Measurements from ENCODE around the gene SGPP2.
A peak's percentile ranks its signal among the peaks of the same experiment; 100 is the strongest.
"Not testable (repeated sequence)": the region's sequence is repeated elsewhere in the genome, so short reads cannot be mapped to it uniquely, and the experiment has no call there.

Gene SGPP2, protein sequence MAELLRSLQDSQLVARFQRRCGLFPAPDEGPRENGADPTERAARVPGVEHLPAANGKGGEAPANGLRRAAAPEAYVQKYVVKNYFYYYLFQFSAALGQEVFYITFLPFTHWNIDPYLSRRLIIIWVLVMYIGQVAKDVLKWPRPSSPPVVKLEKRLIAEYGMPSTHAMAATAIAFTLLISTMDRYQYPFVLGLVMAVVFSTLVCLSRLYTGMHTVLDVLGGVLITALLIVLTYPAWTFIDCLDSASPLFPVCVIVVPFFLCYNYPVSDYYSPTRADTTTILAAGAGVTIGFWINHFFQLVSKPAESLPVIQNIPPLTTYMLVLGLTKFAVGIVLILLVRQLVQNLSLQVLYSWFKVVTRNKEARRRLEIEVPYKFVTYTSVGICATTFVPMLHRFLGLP

DNA sequence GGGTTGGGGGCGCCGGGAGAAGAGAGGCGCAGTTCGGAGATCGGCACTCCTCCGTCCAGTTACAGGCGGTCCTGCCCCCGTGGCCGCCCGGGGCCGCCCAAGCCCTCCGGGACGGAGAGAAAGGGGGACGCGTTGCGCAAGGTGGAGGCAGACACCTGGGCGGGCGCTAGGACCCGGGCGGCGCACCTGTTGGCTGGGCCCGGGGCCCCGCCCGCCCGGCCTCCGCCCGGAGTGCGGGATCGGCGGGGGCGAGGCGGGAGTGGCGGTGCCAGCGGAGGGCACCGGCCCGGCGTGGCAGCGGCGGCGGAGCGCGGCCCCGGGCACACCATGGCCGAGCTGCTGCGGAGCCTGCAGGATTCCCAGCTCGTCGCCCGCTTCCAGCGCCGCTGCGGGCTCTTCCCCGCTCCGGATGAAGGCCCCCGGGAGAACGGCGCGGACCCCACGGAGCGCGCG, at the start of gene SGPP2:
Gene SGPP2 (plus strand): TSS at position 268 of the 453 bp plus-strand sequence. CDS start 60 bp downstream, at position 328.
- DNase-seq: peak; percentile 41

DNA sequence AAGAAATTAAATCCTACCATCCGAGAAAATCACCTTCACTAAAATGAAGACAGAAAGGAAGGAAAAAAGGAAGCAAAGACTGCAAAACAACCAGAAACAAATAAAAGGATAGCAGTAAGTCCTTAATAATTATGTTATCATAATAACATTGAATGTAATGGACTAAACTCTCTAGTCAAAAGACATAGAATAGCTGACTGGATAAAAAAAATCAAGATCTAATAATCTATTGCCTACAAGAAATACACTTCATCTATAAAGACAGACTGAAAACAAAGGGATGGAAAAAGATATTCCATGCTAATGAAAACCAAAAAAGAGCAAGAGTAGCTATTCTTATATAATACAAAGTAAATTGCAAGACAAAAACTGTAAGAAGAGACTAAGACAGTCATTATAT, 48.5 kb upstream of the SGPP2 start:
- DNase-seq: no peak

DNA sequence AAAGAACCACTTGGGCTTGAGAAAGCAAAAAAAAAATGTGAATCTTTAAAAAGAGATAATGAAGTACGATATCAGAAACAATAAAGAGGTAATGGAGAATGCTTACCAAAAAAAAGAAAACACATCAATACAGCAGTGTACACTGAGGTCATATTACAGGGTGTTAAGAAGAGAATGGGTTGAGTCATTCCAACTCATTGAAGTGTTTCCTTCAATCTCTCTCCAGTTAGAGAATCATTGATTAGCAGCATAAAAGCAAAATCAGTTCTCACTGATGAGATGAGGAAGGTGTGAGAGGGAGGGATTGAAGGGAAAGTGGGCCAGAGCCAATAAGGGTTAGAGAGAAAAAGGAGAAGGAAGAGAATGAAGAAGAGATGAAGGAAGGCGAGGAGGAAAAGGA, 43.9 kb upstream of the SGPP2 start:
- no peak for DNase-seq

DNA sequence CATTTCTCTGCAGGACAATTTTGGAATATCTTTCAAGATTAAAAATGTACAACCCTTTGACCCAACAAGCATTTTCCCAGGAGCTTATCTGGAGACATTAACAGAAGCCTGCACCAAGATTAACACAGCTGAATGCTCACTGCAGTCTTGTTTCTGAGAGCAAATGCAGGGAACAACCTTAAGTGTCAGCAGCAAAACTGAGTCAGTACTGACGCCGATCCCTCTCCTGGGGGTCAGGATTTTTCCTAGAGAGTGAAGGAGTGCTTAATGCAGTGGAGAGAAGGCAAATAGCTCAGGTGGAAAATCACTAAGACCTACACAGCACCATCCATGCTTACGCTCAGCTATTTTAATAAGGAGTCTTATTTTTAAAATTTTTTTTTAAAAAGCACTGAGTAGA, 42.8 kb upstream of the SGPP2 start:
- DNase-seq: no peak

DNA sequence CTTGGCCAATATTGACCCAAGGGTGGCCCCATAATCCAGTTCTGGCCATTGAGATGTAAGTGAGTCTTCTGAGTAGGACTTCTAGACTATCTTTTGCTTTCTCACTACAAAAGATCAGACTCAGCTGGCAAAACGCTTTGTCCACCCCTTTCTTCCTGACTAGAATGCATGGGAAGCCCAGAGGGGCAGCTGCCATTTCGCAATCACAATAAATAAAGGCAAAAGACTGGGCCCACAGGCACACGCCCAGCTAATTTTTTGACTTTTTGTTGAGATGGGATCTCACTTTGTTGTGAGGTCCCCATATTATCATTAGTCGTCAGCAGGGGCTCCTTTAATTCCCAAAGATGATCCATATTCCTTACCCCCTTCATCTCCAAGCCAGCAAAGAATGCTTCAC, 41.1 kb upstream of the SGPP2 start:
- no peak for DNase-seq

DNA sequence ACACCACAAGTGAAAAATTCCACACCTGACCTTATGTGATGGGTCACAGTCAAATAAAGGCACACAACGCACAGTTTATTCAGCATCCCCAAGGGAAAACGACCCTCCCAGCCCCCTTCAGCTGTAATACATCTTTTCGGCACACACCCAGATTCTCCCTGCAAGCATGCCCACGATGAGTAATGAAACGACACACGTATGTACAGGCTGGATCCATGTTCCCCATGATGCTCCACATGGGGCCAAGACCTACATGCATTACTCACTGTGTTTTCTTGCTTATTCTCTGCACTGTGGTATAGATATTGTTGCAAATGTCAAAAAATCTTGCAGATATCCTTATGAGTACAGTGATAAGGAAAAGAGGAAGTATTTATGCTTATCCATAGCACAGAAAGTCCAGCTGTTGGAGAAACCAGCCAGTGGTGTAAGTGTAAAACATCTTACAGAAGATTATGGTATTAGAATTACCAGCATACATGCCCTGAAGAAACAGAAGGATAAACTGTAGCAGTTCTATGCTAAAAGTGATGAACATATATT, 32.5 kb upstream of the SGPP2 start:
- DNase-seq: no peak

DNA sequence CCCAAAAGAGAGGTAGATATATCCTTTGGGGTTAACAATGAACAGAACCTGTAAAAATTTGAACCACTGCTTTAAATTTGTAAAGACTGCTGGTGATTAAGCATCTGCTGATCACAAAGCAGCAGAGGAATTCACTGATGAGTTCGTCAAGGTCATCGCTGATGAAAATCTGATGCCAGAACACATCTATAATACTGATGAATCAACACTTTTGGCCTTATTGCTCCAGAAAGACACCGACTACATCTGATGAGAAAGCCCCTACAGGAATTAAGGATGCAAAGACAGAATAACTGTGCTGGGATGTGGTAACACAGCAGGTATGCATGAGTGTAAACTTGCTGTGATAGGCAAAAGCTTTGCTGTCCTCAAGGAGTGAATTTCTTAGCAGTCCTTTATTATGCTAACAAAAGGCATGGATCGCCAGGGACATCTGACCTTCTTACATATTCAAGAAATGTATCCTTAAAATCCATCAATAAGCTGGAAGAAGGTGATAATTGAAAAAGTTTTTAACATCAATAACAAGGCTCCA, 30.5 kb upstream of the SGPP2 start:
- DNase-seq: no peak

DNA sequence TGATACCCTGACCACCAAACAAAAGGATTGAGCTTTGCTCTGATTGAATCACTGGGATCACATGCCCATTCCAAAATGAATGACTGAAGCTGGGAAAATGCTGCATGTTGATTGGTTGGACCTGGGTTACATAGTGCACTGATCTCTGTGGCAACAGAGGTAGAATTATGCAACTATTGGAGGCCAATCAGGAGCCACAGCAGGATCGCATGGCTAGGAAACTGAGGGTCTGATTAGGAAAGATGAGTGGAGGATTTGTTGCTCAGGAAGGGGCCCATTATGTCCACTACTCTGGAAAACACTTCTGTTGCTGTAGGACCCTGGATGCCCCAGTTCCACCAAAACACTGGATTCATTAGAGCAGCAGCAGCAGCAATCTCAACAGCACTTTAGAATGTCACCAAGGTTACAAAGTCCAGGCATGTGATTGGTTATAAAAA, 25.9 kb upstream of the SGPP2 start:
- no peak for DNase-seq

DNA sequence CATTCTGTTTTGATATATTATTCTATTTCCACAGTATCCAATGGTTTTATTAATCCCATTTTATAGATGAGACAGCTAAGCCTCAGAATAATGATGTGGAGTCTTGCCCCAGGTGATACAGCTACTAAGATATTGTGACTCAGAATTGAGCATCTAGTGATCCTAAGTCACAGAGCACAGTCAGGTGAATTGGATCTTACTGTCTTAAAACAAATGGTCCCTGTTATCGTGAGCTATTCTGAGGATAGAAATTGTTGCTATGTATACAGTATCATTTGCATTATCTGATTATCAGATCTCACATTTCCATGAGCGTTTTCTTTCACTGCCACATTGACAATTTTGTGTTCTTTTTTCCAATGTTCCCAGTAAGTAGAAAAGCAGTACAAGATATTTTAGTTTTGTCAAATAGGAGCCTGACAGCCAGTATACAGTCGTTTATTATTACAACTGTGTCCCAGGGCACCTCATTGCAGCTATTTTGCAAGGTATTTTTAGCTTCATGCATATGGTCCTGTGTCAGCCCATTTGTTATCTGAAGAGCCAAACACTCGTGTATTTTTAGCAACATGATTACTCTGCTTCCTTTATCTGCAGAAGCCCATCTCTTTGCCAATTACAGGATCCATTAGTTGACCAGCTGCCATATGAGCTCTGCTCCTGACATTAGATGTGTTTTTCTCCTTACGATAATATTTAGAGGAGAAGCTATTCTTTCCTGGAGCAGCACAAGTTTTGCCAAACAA, 25.1 kb upstream of the SGPP2 start:
- no peak for DNase-seq

DNA sequence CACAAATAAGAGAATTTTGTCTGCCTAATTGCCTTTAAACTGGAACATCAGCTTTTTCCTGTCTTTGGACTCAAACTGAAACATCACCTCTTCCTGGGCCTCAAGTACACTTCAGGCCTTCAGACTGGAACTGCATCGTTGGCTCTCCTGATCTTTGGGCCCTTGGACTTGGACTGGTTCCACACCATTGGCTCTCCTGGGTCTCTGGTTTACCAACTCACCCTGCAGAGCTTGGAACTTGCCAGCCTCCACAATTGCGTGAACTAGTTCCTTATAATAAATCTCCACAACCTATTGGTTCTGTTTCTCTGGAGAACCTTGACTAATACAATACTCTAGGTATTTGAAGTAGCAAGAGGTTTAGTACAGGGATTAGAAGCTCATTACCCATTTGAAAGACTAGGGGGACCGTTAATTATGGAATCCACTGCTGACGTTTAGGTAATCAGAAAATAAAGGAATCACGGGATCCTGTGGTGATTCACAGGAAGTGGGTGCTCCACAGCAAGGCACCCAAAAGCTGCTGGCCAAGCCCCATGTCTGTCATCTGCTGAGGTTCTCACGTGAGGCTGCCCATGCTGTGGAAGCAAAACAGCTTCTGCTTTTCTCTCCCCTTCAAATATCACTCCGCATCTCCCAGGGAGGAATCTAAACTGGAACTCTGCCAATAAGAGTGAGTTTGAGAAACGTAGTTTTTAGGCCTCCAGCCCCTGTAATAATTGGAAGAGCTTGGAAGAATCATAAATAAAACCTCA, 20.0 kb upstream of the SGPP2 start:
- DNase-seq: no peak

DNA sequence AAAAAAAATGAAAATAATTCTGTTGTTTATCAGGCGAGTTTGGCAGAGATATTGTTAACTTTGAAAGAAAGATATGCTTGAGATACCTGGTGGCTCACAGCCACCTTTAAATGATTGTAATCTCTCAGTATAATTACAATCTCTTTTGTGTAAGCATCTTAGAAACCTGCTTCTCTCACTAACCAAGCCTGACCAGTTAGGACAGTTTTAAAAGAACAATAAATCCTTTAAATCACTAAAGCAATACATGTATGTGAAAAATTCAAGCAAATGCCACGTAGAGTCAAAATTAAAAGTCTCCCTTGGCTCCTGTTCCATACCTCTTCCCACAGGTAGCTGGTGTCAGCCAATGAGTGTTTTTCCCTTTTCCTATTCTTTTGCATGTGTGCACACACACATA, 15.7 kb upstream of the SGPP2 start:
- DNase-seq: no peak

DNA sequence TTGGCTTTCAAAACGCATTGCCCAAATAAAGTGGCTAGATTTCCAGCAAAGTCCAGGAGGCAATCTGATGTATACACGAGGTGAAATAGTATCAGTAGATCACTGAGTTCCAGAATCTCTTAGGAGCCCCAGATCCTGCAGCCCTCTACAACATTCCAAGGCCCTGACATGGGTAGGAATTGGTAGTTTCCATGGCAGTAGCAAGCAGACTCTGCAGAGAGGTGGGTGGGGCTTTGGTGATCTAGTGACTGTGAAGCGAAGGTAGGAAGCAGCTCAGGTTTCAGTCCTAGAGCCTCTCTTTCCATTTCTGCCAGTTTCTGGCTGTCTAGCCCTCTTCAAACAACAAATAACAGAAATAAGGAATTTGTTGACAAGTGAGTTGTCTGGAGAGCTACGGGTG, 13.8 kb upstream of the SGPP2 start:
- DNase-seq: no peak

DNA sequence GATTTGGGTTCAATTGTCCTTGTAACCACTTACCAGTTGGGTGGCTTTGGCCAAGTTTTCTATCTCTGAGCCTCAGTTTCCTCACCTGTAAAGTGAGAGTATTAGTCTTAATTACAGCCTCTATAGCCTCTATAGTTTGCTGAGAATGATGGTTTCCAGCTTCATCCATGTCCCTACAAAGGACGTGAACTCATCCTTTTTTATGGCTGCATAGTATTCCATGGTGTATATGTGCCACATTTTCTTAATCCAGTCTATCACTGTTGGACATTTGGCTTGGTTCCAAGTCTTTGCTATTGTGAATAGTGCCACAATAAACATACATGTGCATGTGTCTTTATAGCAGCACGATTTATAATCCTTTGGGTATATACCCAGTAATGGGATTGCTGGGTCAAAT, 12.0 kb upstream of the SGPP2 start:
- DNase-seq: not testable (repeated sequence)

DNA sequence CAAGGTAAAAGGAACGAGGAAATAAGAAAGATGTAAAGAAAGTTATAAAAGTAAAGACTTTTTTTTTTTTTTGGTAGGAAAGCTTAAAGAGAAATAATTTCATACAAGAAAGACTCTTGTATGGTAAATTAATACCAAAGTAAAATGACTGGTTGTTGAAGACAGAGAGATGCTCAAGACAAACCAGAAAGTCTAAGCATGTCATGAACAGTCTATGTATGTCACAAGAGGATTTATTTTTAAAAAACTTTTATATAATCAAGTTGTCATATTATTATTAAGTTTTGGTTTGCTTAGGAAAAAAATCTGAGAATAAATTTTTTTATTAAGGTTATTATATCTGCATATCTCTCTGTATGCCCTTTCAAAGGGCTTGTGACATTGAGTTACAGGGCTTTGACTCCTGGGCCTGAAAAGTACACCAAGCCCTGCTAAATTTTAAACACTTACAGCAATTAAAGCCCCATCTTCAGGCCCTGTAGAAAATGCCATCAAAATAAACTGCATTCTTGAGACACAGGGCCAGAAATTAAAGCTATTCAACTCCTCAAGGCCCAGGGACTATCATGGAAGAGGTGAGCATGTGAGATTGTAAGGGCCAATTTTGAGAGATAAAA, 10.9 kb upstream of the SGPP2 start:
- no peak for DNase-seq

DNA sequence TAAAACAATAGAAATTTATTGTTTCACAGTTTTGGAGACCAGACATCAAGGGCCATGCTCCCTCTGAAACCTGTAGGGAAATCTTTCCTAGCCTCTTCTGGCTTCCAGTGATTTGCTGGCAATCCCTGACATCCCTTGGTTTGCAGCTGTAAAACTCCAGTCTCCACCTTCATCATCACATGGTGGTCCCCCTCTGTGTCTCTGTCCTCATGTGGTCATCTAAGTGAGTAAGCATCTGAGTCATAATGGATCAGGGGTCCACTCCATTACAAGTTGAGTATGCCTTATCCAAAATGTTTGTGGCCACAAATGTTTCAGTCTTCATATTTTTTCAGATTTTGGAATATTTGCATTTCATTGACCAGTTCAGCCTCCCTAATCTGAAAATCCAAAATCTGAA, 5.6 kb upstream of the SGPP2 start:
- DNase-seq: no peak

DNA sequence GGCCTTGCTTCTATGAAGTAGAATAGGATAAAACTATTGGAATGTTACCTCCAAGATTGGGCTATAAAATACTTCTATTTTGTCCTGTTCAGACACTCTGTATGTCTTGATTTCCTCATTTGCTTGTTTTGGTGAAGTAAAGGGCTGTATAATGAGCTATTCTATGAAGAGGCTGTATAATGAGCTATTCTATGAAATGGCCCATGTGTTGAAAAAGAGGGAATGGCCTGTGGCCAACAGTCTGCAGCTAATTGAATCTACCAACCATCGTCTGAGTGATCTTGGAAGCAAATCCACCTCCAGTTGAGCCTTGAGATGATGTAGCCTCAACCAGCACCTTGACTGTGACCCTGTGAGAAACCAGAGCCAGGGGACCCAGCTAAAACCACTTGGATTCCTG, 3.8 kb upstream of the SGPP2 start:
- no peak for DNase-seq

DNA sequence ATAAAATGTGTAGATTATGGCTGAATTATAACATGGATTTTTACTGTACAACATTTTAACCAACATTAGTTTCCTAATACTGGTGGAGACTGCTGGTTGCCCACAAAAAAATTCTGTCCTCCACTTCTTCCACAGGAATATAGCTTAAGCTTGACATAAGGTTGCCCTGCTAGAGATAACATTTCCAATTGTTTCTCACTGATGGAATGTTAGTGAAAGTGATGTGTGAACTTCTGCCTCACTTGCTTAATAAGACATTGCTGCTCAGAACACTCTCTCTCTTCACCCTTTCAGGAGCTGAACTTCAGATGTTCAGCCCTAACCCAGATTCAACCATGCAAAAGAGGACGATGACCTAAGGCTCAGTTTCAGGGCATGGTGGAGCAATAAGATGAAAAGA, 2.7 kb upstream of the SGPP2 start:
- no peak for DNase-seq

DNA sequence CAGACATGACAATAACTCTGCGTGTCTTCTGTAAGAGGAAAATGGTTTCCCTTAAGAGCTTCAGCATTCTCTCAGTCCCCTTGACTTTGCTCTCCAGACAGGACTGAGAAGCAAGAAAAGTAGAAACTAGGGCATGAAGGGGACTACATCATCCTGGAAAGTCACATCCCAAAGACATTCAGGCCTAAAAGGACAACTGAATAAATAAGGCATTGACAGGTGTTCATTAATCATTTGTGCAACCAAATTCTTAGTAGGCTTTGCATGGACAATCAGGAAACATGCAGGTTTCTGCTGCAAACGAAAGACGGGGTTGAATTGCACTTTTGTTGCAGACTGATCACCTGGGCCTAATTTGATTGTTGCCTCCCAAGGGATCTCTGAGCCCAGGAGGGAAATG, 1.2 kb upstream of the SGPP2 start:
- no peak for DNase-seq

DNA sequence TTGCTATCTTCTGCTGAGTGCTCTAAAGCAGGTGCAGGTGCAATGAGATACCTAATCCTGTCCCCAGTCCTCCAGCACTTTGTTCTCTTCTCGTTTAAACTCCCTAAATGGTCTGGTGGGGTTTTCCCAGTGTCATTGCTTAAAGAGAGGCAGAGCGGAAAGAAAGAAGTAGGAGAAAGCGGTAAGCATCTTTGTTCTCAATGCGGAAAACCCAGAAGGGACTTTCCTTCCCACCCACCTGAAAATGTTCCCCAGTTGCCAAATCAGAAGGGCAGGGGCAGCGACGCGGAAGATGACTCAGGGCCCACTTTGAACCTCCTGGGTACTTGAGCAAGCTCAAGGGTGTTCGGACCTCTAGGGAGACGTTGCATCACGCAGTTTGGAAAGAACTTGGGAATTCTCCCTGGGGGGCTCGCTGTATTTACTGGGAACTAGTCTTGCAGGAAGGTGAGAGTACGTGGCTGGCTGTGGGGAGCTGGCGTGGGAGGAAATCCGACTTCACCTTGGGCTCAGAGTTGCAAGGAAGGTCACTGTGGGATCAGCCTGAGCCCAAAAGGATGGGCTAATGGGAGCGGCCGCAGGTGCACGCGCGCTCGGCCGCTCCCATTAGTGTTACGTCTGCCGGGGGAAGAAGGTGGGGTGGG, 589 bp upstream of the SGPP2 start:
- DNase-seq: peak; percentile 73

DNA sequence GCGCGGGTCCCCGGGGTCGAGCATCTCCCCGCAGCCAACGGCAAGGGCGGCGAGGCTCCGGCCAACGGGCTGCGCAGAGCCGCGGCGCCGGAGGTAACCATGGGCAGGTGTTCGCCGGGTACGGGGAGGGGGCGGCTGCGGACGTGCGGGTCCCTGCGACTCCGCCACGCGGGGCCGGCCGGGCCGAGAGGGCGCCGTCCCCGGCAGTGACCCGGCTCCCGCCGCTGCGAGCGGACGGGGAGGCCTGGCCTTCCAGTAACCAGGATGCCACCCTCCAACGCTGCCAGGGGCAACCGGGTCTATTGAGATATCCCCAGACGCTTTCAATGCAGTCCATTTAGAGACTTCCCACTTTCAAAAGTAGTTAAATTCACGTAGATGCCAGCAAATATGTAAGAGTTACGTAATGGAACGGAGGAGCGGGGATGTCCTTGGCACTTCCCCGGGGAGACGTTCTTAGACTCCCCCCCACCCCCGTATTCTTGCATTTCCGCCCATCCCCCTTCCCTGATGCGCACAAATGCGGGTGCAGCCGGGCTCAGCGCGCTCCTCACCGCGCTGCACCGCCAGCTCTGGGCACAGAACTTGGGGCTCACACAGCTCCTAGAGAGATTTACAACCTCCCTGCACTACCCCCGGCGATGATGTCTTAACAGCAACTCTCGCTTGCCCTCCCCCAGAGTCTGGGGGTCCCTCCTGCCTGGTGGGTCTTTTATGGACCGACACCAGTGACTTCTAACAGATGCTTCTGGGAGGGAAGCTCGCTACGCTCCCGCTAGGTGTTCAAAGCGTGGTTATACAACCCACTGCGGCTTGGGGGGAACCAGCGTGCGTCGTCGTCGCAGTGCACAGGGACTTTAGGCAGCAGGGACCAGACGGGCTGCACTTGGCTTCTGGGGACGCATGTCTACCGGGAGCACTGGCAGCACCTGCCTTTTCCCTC, 657 bp downstream of the SGPP2 start:
- peak; percentile 55 for DNase-seq

Measured in CD4-positive, alpha-beta T cell treated with Interleukin-21 for 1 hour (primary cell).